GM18502 (cell line): ENCODE data around the gene ZNF500.

ENCODE experiments used
- ATAC-seq: cut with Tn5 transposase; IDR thresholded peaks from one replicate; pipeline ENCODE4 v1.9.1; 2021; ENCODE audit warnings: mild to moderate bottlenecking; ENCODE audit not compliant: unreplicated experiment, poor library complexity

Gene ZNF500

DNA sequence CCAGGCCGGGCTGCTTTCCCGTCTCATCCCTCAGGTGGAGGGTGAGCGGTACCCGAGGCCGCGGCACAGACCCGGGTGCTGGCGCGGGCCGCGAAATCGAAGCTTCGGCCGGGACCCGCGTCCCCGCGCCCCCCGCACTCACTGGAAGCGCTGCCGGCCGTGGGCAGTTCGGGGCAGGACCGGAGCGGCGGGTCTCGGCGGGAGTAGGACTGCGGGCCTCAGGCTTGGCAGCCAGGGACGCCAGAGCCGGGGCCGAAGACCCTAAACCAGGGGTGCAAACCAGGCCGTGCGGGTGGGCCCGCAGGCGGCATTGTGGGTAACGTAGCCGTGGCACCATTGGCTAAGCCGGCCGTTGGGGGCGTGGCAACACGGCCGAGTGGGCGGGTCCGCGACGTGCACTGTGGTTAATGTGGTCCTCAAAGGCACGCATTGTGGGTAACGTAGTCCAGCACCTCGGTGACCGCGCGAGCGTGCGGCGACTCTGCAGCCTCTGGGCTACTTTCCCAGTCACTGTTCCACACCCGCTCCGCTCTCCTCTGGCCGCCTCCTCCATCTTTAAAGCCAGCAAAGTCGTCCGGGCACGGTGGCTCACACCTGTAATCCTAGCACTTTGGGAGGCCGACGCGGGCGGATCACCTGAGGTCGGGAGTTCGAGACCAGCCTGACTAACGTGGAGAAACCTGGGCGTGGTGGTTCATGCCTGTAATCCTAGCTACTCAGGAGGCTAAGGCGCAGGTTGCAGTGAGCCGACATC is at the start of gene ZNF500:
TSS of gene ZNF500 (minus strand) at position 288 of the 754 bp plus-strand sequence. CDS start 1,184 bp downstream, outside the sequence.
- ATAC-seq = peak; percentile 87

DNA sequence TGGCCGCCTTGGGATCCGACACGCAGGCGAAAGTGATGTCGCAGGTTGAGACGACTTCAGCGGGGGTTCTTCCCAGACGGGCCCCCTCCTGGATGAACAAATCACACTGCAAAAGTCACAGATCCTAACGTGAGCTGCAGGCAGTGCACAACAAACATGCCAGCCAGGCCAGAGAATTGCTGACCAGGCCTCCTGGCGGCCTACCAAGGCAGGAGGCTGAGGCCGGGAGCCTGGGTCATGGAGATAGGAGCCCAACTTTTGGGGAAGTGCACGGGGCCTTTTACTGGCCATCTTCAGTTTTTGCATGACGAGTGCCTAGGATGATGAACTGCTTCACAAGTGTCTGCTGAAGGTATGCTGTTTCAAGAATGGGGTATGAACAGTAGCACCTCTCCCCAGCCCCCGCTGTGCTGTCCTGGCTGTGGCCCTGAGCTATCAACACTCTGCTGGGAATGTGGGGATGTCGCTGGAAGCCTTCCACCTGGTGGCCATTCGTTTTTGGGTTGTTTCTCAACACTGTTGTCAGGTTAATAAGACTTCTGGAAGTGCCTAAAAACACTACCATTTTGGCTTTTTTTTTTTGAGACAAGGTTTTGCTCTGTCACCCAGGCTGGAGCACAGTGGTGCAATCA is 47.7 kb upstream of the ZNF500 start:
- no peak for ATAC-seq

DNA sequence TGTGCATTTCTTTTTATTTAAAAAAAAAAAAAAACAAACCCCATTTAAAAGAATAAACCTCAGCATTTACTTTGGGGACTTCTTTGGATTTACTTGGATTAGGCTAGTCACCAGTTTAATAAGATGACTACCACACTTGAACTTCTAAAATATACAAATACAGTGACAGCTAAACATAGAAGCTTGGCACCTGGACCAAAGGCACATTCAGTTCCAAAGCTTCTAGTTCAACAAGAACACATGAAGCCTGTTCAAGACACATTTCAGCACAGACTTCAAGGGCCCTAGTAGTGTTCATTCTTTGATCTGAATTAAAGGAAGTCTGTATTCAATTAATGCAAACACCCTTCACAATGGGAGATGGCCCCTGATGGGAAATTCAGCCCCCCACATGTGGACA is 47.1 kb upstream of the ZNF500 start:
- no peak for ATAC-seq

- no peak for ATAC-seq
These were observed 46.5 kb upstream of the ZNF500 start for GRCh38 chr16:4813251-4814003.

DNA sequence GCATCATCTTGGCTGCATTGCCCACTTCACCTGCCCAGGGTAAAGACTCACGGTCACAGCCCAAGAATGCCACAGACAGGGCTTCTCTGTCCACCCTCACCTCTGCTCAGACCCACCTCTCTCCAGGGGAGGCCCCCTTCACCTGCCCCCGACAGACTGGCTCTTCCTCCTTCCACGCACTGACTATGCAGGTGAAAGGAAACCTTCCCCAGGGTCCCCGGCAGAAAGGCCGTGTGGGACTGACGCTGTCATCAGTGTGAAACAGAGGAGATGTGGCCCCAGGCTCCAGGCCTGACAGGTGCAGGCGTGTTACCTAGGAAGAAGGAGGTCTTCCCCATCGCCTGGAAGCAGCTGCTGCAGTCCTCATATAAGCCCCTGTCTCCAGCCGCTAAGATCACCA is 44.8 kb upstream of the ZNF500 start:
- no peak for ATAC-seq

DNA sequence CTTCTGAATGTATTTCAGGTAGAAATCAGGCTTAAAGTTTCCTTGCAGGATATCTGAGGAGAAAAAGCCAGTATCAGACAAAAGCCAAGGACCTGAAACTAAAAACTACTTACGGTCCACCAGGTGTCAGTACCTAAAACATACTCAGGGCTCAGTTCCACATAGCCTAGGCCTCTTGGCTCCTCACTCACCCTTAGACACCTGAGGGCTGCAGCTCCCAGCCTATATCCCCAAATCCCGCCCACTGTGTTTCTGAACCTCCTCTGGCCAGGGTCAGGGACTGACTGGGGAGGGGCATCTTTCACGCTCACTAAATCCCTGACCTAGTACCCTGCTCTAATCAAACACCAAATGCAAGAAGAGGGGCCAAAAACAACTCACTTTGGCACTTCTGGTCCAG is 44.3 kb upstream of the ZNF500 start:
- ATAC-seq = no peak

DNA sequence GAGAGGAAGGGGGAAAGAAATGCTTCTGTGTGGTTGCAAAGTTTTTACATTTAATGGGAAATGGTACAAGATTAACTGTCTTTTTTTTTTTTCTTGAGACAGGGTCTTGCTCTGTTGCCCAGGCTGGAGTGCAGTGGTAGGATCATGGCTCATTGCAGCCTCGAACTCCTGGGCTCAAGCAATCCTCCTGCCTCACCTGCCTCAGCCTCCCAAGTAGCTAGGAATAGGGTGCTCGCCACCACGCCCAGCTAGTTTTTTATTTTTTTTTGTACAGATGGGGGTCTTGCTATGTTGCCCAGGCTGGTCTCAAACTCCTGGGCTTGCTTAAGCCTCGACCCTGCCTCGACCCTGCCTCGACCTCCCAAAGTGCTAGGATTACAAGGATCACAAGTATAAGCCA is 39.3 kb upstream of the ZNF500 start:
- no peak for ATAC-seq

- no peak for ATAC-seq
These were observed 38.3 kb upstream of the ZNF500 start for GRCh38 chr16:4805231-4805630.

DNA sequence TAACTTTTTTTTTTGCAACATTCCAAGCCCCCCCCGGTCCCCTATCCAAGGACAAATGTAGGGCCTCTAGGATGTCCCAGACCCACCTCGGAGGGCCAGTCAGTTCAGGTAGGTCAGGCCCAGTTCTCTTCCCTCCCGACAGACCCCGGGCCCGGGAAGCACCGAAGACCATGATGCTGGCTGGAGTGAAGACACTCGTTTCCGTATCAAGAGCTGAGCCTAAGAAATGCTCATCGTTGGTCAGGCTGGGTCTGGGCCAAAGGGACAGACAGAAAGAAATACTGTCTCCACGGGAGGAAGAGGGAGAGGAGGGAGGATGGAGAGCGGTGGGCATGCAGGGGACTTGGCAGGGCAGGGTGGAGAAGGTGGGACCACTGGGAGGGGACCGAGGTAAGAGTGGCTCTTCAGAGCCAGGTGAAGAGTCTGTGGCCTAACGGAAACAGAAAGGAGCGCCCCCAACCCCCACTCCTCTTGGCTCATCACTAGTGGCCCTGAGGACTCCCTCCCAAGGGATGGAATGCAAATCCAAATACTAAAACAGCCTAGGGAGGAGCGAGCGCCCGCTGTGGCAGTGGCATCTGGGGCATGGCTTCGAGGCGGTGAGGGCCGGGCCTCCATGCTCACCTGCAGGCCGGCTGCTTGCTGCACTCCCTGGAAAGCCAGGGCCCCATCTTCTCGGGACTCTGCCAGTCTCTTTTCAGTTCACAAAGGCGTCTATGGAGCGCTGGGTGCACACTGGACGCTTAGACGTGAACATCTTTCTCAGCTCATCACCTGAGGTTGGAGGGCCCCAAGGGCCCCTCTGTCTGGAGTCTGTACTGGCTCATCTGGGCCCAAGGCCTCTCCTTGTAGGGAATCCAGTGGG is 37.2 kb upstream of the ZNF500 start:
- no peak for ATAC-seq

DNA sequence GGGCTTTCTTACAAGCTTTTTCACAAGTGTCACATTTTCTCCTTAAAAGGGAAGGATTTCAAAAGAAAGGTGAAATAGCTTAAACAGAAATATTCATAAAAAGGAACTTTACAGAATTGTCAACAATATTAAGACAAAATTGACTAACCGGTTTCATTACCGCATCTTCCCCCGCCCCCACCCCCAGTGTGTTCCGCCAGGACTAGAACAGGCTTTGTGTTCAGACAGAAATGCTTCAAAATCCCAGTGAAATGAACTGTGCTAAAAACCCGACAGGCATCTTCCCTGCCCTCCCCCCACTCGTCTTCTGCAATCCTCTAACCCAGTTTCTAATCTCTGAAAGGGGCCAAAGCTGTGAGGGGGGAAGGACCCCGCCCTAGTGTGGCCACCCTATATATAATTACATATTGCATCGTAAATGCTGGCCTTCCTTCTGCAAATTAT is 36.5 kb upstream of the ZNF500 start:
- ATAC-seq = no peak

- ATAC-seq = peak; percentile 93
These were observed 35.8 kb upstream of the ZNF500 start for GRCh38 chr16:4802659-4803287.

DNA sequence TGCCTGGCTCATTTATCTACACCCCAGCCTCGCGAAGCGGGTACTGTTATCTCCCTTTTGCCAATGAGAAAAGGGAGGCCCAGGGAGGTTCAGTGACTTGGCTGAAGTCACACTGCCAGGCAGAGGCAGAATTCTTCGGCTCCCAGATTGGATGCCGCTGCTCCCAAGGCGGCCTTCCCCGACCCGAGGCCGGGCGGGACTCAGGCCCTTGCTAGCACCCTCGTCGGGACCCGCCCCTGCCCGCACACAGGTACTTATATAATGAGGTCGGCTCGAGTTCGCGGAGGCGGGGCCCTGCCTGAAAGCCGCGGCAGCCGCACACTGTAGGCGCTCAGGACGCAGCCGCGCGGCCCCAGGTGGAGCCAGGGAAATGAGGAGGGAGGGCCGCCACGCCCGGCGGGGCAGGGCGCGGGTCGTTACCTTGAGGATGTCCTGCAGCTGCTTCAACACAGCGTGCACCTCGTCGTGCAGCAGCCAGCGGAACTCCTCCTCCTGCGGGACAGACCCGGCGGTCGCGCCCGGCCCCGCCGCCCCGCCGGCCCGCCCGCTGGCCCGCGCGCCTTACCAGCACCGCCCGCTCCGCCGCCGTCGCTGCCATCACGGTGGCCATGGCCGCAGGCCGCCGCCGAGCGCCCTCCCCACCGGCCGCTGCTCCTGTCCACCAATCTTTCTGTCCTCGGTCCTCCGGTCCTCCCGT is 35.1 kb upstream of the ZNF500 start, which contains the start of gene ROGDI:
TSS of gene ROGDI (minus strand) at position 672 of the 697 bp plus-strand sequence. CDS start at position 610, 62 bp downstream.
- peak; percentile 67 for ATAC-seq

DNA sequence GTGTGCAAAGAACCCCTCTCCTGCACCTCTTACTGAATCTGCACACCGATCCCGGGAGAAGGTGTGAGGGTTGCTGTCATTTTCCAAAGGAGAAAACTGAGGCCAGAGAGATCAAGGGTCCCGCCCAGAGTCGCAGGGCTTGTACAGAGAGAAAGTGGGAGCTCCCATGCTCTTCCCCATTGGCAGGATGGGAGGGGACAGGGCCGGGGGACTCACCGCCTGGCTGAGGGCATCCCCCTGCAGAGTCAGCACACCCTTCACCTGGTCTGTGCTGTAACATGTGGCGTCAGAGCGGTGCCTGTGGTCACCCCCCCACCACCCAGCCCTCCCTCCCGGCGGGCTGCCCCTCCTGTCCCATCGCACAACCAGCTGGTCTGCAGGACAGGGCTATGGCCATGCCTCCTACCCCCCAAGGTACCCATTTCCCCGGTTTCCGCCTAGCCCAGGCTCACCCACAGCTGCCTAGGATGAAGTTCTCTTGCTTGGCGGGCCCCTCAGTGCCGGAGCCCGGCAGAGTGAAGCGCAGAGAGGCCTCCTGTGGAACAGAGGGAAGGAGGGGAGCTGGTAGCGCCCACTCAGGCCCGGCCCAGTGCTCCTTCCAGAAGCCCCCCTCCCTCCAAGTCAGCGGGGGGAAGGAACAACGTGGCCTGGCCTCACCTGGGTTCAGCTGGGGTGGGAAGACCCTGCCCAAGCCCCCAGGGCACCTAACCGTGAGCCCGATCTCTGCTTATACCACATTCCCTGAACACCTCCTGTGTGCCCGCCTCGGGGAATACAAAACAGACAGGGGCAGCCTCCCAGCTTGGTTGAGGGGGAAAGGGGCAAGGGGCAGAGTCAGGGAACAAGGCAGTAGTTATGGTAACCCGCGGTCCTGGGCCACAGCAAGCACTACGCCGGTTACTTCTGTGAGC is 34.3 kb upstream of the ZNF500 start:
- ATAC-seq = no peak

DNA sequence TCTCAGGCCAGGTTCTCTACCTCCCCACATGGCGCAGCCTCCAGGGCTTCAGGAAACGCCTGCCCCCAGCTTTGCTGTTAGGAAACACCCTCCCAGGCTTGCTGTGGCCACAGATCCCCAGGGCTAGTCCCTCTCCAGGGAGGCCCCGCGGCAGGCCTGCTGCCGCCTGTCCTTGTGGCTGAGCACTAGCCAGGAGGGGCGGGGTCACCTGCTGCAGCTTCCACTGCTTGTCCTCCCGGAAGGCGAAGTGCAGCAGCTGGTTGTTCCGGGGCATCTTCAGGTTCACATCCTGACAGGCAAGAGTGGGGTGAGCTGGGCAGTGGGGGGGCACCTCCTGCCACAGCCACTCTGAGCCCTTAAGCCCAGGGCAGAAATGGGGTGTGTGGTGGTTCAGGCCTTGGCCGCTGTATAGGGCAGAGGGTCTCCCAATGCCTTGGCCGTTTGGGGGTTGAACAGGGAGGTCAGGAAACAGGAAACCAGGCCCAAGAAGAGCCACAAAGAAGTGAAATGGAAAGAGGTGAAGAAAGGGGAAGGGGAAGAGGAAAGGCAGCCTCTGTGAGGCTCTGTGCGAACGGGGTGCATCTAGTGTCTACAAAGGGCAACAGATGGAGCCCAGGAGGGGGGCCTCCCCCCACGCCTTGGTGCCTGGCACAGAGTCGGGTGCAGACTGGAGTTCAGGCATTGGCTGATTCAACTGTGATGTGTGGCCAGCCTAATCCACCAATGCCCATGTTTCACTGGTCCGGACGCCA is 33.5 kb upstream of the ZNF500 start:
- no peak for ATAC-seq

DNA sequence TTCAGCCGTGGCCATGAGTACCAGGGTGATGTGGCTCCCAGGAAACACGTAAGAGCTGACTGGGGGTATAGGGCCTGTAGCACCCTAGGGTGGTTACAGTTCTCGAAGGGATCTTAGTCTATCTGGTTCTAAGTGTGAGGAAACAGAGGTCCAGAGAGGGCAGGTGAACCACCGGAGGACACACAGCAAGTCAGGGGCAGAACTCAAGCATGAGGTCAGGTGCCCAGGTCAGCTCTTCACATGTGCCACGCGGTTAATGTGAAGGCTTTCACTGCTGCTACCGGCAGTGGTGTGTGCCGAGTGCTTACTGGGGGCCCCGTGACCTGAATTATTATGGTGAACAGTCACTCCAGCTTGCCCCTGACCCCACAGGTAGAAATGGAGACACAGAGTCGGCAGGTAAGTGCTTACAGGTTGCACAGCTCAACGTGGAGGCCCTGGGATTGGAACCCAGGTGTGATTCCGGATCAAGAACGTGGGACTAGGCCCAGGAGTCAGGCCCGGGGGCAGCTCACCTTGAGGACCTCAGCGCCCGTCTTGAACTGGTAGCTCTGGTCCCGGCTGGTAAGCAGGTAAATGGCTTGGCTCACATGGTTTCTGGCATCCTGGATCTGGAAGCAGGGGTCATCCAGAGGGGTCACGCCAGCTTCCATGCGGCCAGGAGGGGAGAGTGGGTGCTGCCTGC is 32.4 kb upstream of the ZNF500 start:
- no peak for ATAC-seq

- ATAC-seq = no peak
These were observed 31.5 kb upstream of the ZNF500 start for GRCh38 chr16:4798456-4798855.

DNA sequence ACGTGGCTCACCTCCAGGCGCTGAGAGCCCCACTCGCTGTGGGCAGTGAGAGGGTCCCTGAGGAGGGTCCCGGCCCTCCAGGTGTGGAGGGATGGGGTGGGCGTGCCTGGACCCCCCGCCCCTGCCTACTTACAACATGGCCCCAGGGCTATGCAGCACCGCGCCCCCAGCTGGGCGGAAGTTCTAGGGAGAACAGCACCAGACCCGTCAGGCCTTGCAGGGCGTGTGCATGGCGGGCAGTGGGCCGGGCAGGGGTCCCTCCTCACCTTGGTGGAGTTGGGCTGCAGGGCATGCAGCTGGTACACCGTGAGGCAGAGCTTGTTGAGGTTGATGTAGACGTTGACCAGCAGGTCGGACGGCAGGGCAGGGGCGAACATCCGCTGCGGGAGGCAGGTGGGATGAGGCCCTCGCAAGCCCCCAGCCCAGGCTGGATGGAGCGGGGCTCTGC is 30.9 kb upstream of the ZNF500 start:
- ATAC-seq = no peak
